ENCODE measurements around the gene KCNJ14. TPM values are rescaled to one million over a fixed set of nuclear protein-coding genes. Genes with fewer than 3 reads are reported as not detected.

The KCNJ14 gene
- total and polyA plus RNA-seq, 2 of the 4 experiments (the other 2 are of a cell fraction) = 0.18 to 0.39 TPM

DNA sequence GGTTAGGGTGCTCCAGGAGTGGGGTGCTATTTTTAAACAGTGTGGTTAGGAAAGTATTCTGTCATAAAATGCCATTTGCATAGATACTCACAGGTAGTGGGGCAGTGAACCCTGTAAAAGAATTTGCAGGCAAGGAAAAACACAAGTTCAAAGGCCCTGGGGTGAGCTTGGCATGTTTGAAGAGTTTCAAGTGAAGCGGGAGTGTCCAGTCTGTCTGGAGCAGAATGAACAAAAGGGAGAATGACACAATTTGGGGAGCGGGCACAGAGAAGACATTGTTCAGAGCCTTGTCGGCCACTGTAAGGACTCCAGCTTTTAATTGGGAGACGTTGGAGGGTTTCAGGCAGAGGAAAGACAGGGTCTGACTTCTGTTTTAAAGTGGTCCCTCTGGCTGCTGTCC lies 6.8 kb upstream of the KCNJ14 start:
- Histone ChIP-seq H2AFZ (replicated peaks; ENCODE audit: low read length, poor library complexity) (no peak overlapping the region), H3K18ac (ENCODE audit: low read depth, low read length) (no peak overlapping the region), H3K79me1 (ENCODE audit: low read depth in 1 of 2, low read length in 2 of 2) (peaks cover 7 to 29% of the 10 kb centered on the region in 2 experiments), H3K4me2 (ENCODE audit: low read depth, low read length) (no peak overlapping the region), H3K14ac (replicated peaks; ENCODE audit: low read depth, low read length) (no peak overlapping the region), H4K20me1 (ENCODE audit: insufficient read depth, low read length) (no peaks in the 10 kb centered on the region), H3K9ac (ENCODE audit: low read depth, low read length) (no peak overlapping the region), H3K56ac (ENCODE audit: extremely low read depth, insufficient read depth, low read length) (no peak overlapping the region), H3K23ac (ENCODE audit: low read depth, low read length) (no peak overlapping the region), H3K36me3 (ENCODE audit: control insufficient read depth, insufficient read depth, low read length) (peaks cover 36% of the 10 kb centered on the region), H3K9me1 (ENCODE audit: insufficient read depth, low read length) (peaks cover 4% of the 10 kb centered on the region), H2AK9ac (replicated peaks; ENCODE audit: low read depth, low read length, poor library complexity) (no peak overlapping the region), H3K4me3 (ENCODE audit: insufficient read depth, low read depth, low read length) (no peak overlapping the region), H4K91ac (ENCODE audit: insufficient read depth, low read depth, low read length) (no peak overlapping the region), H3K4ac (ENCODE audit: low read depth, low read length) (no peak overlapping the region), H4K8ac (ENCODE audit: low read depth in 2 of 2, low read length in 2 of 2) (no peak overlapping the region), H3K27ac (ENCODE audit: insufficient read depth, low read length) (no peak overlapping the region), H2BK120ac (ENCODE audit: low read depth, low read length) (no peak overlapping the region), H2AK5ac (ENCODE audit: low read depth, low read length) (no peak overlapping the region), H2BK5ac (ENCODE audit: low read depth, low read length, poor library complexity, severe bottlenecking) (no peak overlapping the region), H3K9me3 (ENCODE audit: control insufficient read depth, insufficient read depth, low read length) (no peaks in the 10 kb centered on the region), H4K5ac (ENCODE audit: low read depth, low read length) (no peak overlapping the region), H2BK15ac (ENCODE audit: low read depth, low read length) (no peak overlapping the region), H2BK20ac (ENCODE audit: low read depth, low read length) (no peak overlapping the region), H3K4me1 (ENCODE audit: control insufficient read depth, insufficient read depth, low read length) (peaks cover 8% of the 10 kb centered on the region), H3K27me3 (ENCODE audit: control insufficient read depth, insufficient read depth, low read length) (peaks cover 4% of the 10 kb centered on the region; the same call in 1 of the 2 replicates)
- DNase-seq = no peak
- intact Hi-C loops (cut with micrococcal nuclease) (no loop called here), dilution Hi-C loops (cut with HindIII; ENCODE audit: low sequenced_read_pairs, unreplicated experiment) (no loop called here), in situ Hi-C loops (cut with MboI; ENCODE audit: low sequenced_read_pairs) (no loop called here)
- 100% methylated on average over 3 of the region's 4 CpGs; no CpG with 5 or more reads in 1 of the 2 experiments for WGBS, 2 experiments (ENCODE audit: extremely low coverage in 2 of 2, insufficient read length in 1 of 2)
- TF ChIP-seq CEBPB (IDR thresholded peaks at IDR 0.05; ENCODE audit: low read depth, low read length) = no peak
- TF ChIP-seq RAD21 (IDR thresholded peaks at IDR 0.05; ENCODE audit: low read length) = no peak
- TF ChIP-seq, protein P1, sequence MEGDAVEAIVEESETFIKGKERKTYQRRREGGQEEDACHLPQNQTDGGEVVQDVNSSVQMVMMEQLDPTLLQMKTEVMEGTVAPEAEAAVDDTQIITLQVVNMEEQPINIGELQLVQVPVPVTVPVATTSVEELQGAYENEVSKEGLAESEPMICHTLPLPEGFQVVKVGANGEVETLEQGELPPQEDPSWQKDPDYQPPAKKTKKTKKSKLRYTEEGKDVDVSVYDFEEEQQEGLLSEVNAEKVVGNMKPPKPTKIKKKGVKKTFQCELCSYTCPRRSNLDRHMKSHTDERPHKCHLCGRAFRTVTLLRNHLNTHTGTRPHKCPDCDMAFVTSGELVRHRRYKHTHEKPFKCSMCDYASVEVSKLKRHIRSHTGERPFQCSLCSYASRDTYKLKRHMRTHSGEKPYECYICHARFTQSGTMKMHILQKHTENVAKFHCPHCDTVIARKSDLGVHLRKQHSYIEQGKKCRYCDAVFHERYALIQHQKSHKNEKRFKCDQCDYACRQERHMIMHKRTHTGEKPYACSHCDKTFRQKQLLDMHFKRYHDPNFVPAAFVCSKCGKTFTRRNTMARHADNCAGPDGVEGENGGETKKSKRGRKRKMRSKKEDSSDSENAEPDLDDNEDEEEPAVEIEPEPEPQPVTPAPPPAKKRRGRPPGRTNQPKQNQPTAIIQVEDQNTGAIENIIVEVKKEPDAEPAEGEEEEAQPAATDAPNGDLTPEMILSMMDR (conservative IDR thresholded peaks at IDR 0.05; ENCODE audit: low read depth, low read length) = no peak
- TF ChIP-seq SMC3 (IDR thresholded peaks at IDR 0.05; ENCODE audit: low read depth, low read length) = no peak
- TF ChIP-seq FOS (IDR thresholded peaks at IDR 0.05; ENCODE audit: low read depth, low read length) = no peak
- no peak for TF ChIP-seq RCOR1 (IDR thresholded peaks at IDR 0.05; ENCODE audit: insufficient replicate concordance, low read length)
- TF ChIP-seq, protein P2, sequence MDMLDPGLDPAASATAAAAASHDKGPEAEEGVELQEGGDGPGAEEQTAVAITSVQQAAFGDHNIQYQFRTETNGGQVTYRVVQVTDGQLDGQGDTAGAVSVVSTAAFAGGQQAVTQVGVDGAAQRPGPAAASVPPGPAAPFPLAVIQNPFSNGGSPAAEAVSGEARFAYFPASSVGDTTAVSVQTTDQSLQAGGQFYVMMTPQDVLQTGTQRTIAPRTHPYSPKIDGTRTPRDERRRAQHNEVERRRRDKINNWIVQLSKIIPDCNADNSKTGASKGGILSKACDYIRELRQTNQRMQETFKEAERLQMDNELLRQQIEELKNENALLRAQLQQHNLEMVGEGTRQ (IDR thresholded peaks at IDR 0.05; ENCODE audit: low read depth, low read length) = no peak
- TF ChIP-seq MXI1 (IDR thresholded peaks at IDR 0.05; ENCODE audit: borderline replicate concordance, low read depth, low read length) = no peak
- TF ChIP-seq CHD1 (IDR thresholded peaks at IDR 0.05; ENCODE audit: low read depth, low read length) = no peak
- no peak for TF ChIP-seq BHLHE40 (IDR thresholded peaks at IDR 0.05; ENCODE audit: low read depth, low read length)
- no peak for TF ChIP-seq POLR2A (IDR thresholded peaks at IDR 0.05; ENCODE audit: low read depth, low read length)
- TF ChIP-seq, protein P3, sequence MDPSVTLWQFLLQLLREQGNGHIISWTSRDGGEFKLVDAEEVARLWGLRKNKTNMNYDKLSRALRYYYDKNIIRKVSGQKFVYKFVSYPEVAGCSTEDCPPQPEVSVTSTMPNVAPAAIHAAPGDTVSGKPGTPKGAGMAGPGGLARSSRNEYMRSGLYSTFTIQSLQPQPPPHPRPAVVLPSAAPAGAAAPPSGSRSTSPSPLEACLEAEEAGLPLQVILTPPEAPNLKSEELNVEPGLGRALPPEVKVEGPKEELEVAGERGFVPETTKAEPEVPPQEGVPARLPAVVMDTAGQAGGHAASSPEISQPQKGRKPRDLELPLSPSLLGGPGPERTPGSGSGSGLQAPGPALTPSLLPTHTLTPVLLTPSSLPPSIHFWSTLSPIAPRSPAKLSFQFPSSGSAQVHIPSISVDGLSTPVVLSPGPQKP (IDR thresholded peaks at IDR 0.05; ENCODE audit: borderline replicate concordance, low read depth, low read length) = no peak
- no peak for TF ChIP-seq RFX5 (IDR thresholded peaks at IDR 0.05; ENCODE audit: low read depth, low read length)
- TF ChIP-seq NFE2L2 (IDR thresholded peaks at IDR 0.05; ENCODE audit: low read depth, low read length) = no peak
- no peak for TF ChIP-seq MAZ (IDR thresholded peaks at IDR 0.05; ENCODE audit: borderline replicate concordance, low read depth, low read length)
- POLR2A ChIA-PET (ENCODE audit: unreplicated experiment) = no interaction called here
- CTCF ChIA-PET = no interaction called here
- no TSS peak for BruUV-seq (replicated peaks)
- ATAC-seq (ENCODE audit: low read depth) = no peak

Data from IMR-90 (cell line).